Lower leg skin (tissue), 4 donors: ENCODE results near the gene C1QTNF8. TPM values are rescaled to one million over a fixed set of nuclear protein-coding genes. Genes with fewer than 3 reads are reported as not detected.

Experiments
- DNase-seq, 2 donors: peaks; one replicate each; pipeline ENCODE4 v3.0.0-alpha.2; 2019; ENCODE audit warnings: low spot score in 2 of 2
- H3K4me3 ChIP-seq: fragments of 200-600 bp; sonication (generic); 2 replicates; pipeline ENCODE4 v1.5.1; 2017; ENCODE audit warnings: mild to moderate bottlenecking, low read depth; ENCODE audit not compliant: poor library complexity, severe bottlenecking
- CTCF ChIP-seq, 3 donors: fragments of 450-650 bp; IDR thresholded peaks; one replicate each; pipeline ENCODE4 v1.5.1; 2016; ENCODE audit warnings: antibody characterized with exemption in 3 of 3, mild to moderate bottlenecking in 3 of 3, moderate library complexity in 2 of 3
- POLR2A ChIP-seq, 2 donors: fragments of 450-650 bp; IDR thresholded peaks; one replicate each; pipeline ENCODE4 v1.6.1; 2016 to 2017; ENCODE audit warnings: antibody characterized with exemption in 2 of 2, mild to moderate bottlenecking in 1 of 2, moderate library complexity in 1 of 2
- WGBS, 2 donors: methylation state at CpG; one replicate each; pipeline ENCODE4 v1.1.5; 2018; 5-methylcytosine and 5-hydroxymethylcytosine counted together
- intact Hi-C: fragments of 100-400 bp; cut with DNase I; formaldehyde crosslinking; loops from one replicate; pipeline ENCODE4 v1.15.0; 2023; ENCODE audit warnings: low total_unique reads
- total RNA-seq, 4 donors: library from RNA; depleted of rRNA; stranded (reverse); fragments of >200 nt; gene quantifications; one replicate each; pipeline ENCODE4 v1.1.0, GENCODE V29; 2016

The C1QTNF8 gene
- total RNA-seq, 4 donors from 2014 or later, result not detected

- no peak for TF ChIP-seq CTCF (IDR thresholded peaks at IDR 0.05)
- no peak for TF ChIP-seq POLR2A (IDR thresholded peaks at IDR 0.05)
- 85% methylated on average over 15 of the region's 15 CpGs for WGBS, 2 donors
- no peak overlapping the region for H3K4me3 ChIP-seq
- intact Hi-C loops, result loop anchor here (10.0 kb wide), 1 partner anchor 97 kb away; no protein-coding TSS in a partner anchor
- no peak for DNase-seq
These were observed 53.8 kb downstream of the C1QTNF8 start for GRCh38 chr16:1042049-1042744.

- no peak overlapping the region for H3K4me3 ChIP-seq
- DNase-seq, result no peak
- TF ChIP-seq CTCF (IDR thresholded peaks at IDR 0.05), result no peak
- TF ChIP-seq POLR2A (IDR thresholded peaks at IDR 0.05), result no peak
- intact Hi-C loops, result loop anchor here (10.0 kb wide), 1 partner anchor 96 kb away; no protein-coding TSS in a partner anchor
- WGBS, 2 donors, result 81 to 82% methylated on average over 3 to 21 of the region's 29 CpGs
These were observed 55.7 kb downstream of the C1QTNF8 start for GRCh38 chr16:1040346-1040745.

- 67 to 76% methylated on average over 9 of the region's 11 CpGs for WGBS, 2 donors
These were observed 56.3 kb downstream of the C1QTNF8 start for GRCh38 chr16:1039762-1040161.

GRCh38 chr16:1038932-1039331, 57.1 kb downstream of the C1QTNF8 start:
- 78 to 79% methylated on average over 10 to 12 of the region's 12 CpGs for WGBS, 2 donors
- intact Hi-C loops, result no loop called here
- TF ChIP-seq POLR2A (IDR thresholded peaks at IDR 0.05), result no peak
- TF ChIP-seq CTCF (IDR thresholded peaks at IDR 0.05), result no peak

More at GRCh38 chr16:1039762-1040161, 56.3 kb downstream of the C1QTNF8 start:
- DNase-seq, result no peak
- H3K4me3 ChIP-seq, result no peak overlapping the region
- TF ChIP-seq CTCF (IDR thresholded peaks at IDR 0.05) (no peak), POLR2A (IDR thresholded peaks at IDR 0.05) (no peak)
- intact Hi-C loops, result loop anchor here (10.0 kb wide), 1 partner anchor 95 kb away; no protein-coding TSS in a partner anchor

More at GRCh38 chr16:1038932-1039331, 57.1 kb downstream of the C1QTNF8 start:
- no peak overlapping the region for H3K4me3 ChIP-seq
- DNase-seq, result no peak

Other genes with a start within 250 kb of the C1QTNF8 start
- gene LMF1, start 125.3 kb downstream of the C1QTNF8 start, total RNA-seq, result 10 to 100 TPM; 31.3 to 68.3 (median 50.3) TPM
- gene SOX8, start 114.5 kb downstream of the C1QTNF8 start, total RNA-seq, result 10 to 100 TPM in 2 of 4 donors, 1 to 10 TPM in 2; 3.0 to 27.7 (median 11.4) TPM
- under 1 TPM in 1 of 4 donors, not detected in 3; 0.36 TPM for gene SSTR5, start 23.5 kb downstream of the C1QTNF8 start, total RNA-seq
- gene CACNA1H, start 56.9 kb upstream of the C1QTNF8 start, total RNA-seq, result 100 to 1,000 TPM in 2 of 4 donors, 10 to 100 TPM in 2; 29.3 to 151 (median 72.1) TPM
- gene TPSG1, start 129.0 kb upstream of the C1QTNF8 start, total RNA-seq, result 1 to 10 TPM in 2 of 4 donors, under 1 TPM in 1, not detected in 1; 0.32 to 1.5 (median 1.1) TPM
- gene TPSB2, start 133.9 kb upstream of the C1QTNF8 start, total RNA-seq, result 100 to 1,000 TPM in 1 of 4 donors, 10 to 100 TPM in 3; 10.5 to 158 (median 40.1) TPM
- 10 to 100 TPM; 16.4 to 93.5 (median 29.8) TPM for gene TPSAB1, start 144.5 kb upstream of the C1QTNF8 start, total RNA-seq
- 1 to 10 TPM in 3 of 4 donors, under 1 TPM in 1; 0.93 to 7.1 (median 2.4) TPM for gene TPSD1, start 159.8 kb upstream of the C1QTNF8 start, total RNA-seq
- 100 to 1,000 TPM in 1 of 4 donors, 10 to 100 TPM in 3; 42.1 to 138 (median 47.4) TPM for gene UBE2I, start 213.4 kb upstream of the C1QTNF8 start, total RNA-seq
- 1 to 10 TPM; 1.5 to 5.4 (median 2.4) TPM for gene BAIAP3, start 237.4 kb upstream of the C1QTNF8 start, total RNA-seq